HS-5 (cell line): ENCODE measurements around the gene LGR4.

Experiments
- DNase-seq: peaks from one replicate; pipeline ENCODE4 v3.0.0-alpha.2; 2012; ENCODE audit warnings: low read depth

Gene LGR4

GRCh38 chr11:27401833-27402316 is 70.7 kb downstream of the LGR4 start:
- DNase-seq, result no peak

- DNase-seq, result no peak
Measured at GRCh38 chr11:27401280-27401832, 71.2 kb downstream of the LGR4 start.

DNA sequence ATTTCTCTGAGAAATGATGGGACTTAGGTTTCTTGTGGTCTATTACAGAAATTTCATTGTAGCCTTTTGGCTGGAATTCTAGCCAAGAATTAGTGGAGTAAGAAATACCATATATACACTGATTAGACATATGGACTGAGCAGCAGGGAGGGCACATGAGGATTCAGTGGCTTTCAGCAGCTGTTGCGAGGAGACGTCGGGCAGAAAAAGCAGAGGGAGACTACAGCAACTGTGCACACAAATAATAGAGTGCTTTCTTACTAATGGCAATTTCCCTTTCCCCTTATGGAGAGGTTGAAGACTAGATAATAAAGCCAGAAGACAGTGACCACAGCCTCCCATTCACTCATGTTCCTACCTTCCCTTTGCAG is 74.2 kb downstream of the LGR4 start:
- DNase-seq, result no peak

GRCh38 chr11:27397624-27398399 is 74.8 kb downstream of the LGR4 start:
- no peak for DNase-seq

GRCh38 chr11:27396259-27396839 is 76.2 kb downstream of the LGR4 start:
- DNase-seq, result no peak

- DNase-seq, result no peak
Measured at GRCh38 chr11:27395556-27396258, 76.9 kb downstream of the LGR4 start.

DNA sequence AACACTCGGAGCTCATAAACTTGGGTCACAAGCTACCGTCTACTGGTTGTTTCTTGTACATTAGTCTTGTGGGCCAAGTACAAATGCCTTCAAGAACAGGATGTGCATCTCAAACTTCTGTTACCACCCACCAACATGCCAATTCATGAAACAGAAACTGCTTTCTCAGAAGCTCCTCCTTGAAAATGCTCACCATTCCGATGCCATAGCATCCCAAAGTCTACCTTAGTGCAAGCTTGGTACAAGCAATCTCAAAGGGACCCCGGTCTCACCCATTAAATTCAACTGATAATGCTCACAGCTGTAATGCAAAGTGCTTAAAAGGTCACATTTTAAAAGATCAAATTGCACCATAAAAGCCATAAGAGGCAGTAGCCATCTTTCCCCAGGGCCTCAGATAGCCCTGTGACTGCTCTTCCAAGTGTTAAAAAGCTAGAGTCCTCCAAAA is 77.8 kb downstream of the LGR4 start:
- no peak for DNase-seq

DNA sequence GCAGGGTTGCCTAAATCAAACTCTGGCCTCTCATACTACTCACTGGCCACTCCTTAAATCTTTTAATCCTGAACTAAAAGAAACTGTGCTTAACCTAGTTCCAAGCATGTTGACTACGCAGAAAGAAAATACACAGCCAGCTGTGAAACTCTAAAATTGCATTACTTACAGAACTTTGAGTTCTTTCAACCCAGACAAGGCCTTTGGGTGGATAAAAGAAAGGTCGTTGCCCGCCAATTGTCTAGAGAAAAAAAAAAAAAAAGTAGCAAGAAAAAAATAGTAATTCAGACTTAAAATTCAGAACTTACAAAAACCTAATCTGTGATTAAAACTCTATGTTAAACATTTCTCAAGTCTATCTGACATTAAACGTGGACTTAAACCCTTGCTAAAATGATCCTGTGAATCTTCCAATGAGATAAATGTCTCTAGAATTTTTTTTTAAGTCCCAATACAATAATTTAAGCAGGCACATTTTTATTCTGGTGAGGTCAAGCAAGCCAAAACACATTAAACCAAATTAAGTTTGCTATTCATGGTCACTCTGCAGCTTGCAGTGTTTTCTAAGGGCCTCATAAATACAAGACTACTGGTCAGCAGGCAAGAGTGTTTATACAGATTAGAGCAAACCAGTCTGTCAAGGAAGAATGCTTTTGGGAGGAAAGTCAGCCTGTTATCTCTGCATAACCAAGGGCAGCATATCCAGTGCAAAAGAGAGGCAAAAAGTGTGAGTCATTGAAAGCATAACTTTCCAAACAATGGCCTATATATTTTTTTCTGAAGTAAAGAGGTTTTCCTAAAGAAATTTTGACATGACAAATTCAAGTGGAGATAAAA is 80.1 kb downstream of the LGR4 start:
- peak; percentile 46 for DNase-seq

DNA sequence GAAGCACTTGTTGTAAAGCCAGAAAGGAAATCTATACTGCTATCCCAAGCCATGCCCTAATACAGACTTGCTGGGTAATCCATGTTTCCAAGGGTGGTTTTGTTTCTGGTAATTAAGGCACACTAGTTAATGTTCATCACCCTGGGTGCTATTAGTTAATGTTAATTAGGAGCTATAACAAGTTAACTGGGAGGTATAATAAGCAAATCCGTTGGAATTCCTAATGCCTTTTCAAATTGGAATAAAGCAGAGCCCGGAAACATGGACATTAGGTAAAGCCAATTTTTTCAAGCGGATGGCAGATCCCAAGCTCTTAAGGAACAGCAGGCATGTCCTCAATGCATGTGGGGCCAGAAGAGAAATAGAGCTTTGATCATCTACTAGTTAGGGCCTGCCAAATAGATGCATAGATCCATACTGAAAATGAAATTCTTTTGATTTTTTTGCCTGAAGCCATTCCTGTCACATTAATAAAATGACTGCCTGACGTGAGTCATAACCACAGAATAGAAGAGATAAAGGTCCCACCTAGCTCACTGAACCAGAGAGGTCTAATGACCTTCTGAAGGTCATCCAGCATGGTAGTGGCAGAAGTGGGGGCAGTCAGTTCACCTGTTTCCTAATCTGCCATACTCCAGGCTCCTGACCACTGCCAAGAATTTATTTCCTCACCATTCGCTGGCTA is 81.1 kb downstream of the LGR4 start:
- no peak for DNase-seq

GRCh38 chr11:27390318-27391295 is 82.0 kb downstream of the LGR4 start:
- DNase-seq, result no peak

DNA sequence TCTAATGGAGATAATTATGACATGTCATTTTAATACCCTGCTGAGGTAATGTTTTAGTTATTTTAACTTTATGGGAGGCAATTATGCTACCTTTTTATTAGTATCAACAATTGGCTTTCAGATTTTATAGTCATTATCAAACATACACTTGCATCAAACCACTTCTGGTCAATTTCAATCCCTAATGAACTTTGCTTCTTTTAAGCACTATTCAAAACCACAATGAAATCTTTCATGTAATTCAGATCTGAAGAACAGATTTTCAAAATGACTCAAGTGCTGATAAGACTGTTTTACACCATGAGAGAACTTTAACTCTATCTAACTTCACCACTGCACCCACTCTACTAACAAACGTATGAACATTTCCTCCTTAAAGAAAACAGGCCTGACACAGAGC is 83.7 kb downstream of the LGR4 start:
- DNase-seq, result no peak

GRCh38 chr11:27388001-27388400 is 84.6 kb downstream of the LGR4 start:
- no peak for DNase-seq

DNA sequence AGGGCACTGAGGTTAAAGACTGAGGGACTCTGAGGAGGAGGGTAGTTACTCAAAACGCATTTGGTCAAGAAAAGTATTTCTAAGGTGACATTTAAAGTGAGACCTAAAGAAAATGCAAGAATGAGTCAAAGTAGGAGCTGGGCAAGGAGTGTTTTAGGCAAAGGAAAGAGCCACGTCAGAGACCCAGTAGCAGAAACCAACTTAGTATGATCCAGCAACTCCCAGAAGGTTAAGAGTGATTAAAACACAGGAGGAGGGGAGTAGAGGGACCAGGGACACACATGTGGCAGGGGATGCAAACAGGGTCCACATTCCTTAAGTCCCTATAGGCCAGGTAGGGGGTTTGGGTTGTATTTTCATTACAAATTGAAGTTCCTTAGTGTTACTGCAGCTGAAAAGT is 85.2 kb downstream of the LGR4 start:
- no peak for DNase-seq

GRCh38 chr11:27386181-27386845 is 86.3 kb downstream of the LGR4 start:
- no peak for DNase-seq

DNA sequence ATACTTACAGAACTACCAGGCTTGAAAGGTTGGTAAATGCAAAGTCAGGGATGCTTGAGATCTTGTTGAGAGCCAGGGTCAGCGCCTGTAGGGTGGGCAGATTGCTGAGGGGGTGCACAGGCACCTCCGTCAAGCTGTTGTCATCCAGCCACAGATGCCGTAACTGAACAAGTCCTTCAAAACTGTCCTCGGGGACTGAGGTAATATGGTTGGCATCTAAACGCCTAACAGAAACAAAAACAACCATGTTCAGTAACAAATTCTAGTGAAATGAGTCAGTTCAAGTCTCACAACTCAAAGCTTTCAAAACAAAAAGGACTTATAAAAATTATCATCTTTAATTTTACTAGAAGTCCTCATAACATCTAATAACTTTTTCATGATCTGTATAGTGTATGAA is 87.3 kb downstream of the LGR4 start:
- peak; percentile 71 for DNase-seq

DNA sequence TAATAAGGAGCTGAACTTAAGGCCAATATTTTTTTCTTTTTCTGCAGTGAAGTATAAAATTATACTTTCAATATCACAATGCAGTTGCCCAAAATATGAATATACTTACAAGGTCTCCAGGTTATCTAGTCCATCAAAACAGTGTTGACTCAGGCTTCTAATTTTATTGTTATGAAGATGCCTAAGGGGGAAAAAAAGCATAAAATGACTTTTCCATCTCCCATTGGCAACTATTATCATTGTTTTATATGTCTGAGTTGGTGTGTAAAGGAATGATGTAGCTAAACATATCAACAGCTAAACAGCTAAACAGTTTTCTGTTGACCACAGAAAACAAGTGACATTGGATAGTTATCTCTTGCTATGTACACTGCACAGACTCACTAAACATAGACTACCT is 88.4 kb downstream of the LGR4 start:
- no peak for DNase-seq

DNA sequence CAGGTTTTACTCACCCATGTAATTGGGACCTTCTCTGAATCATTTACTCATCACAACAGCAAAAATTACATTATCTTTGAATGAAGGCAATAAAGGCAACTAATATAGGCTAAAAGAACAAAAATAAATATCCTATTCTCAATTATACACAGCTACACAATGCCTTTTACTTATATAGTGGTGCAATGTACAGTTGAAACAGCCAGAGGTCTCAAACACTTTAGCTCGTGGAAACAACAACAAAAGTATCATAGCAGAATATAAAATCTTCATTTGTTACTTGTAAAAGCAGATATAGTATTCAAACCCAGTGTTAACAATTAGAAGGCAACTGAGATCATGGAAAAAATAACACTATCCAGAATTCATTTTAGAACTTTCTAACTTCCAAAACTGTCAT is 88.9 kb downstream of the LGR4 start:
- no peak for DNase-seq

GRCh38 chr11:27381238-27381666 is 91.3 kb downstream of the LGR4 start:
- no peak for DNase-seq

GRCh38 chr11:27380771-27381170 is 91.8 kb downstream of the LGR4 start:
- DNase-seq, result no peak
